H9 (cell line): ENCODE data around the gene UGT1A7. TPM values are rescaled to one million over a fixed set of nuclear protein-coding genes. Genes with fewer than 3 reads are reported as not detected.

Source experiments
- DNase-seq: peaks from one replicate; pipeline ENCODE4 v3.0.0-alpha.2; 2017
- H2AFZ ChIP-seq: one replicate; pipeline ENCODE4 v1.6.1; 2013; ENCODE audit warnings: mild to moderate bottlenecking, low read length, control low read depth, moderate library complexity
- H2AK5ac ChIP-seq: 2 replicates; pipeline ENCODE4 v1.6.1; 2013; ENCODE audit warnings: low read length, control low read depth, mixed read lengths; ENCODE audit not compliant: insufficient read length
- H2BK120ac ChIP-seq: one replicate; pipeline ENCODE4 v1.6.1; 2013; ENCODE audit warnings: low read depth, mild to moderate bottlenecking, low read length, control low read depth, inconsistent platforms; ENCODE audit not compliant: poor library complexity, severe bottlenecking
- H2BK12ac ChIP-seq: 2 replicates; pipeline ENCODE4 v1.6.1; 2013; ENCODE audit warnings: low read length, control low read depth, mixed read lengths, low read depth; ENCODE audit not compliant: insufficient read length
- H2BK15ac ChIP-seq: 2 replicates; pipeline ENCODE4 v1.6.1; 2013; ENCODE audit warnings: low read depth, low read length, control low read depth
- H2BK20ac ChIP-seq: one replicate; pipeline ENCODE4 v1.6.1; 2013; ENCODE audit warnings: low read depth, mild to moderate bottlenecking, low read length, control low read depth, inconsistent platforms; ENCODE audit not compliant: poor library complexity, severe bottlenecking
- H2BK5ac ChIP-seq: 2 replicates; pipeline ENCODE4 v1.6.1; 2013; ENCODE audit warnings: low read length, control low read depth, mixed read lengths; ENCODE audit not compliant: insufficient read length
- H3K14ac ChIP-seq: 2 replicates; pipeline ENCODE4 v1.6.1; 2013; ENCODE audit warnings: low read length, control low read depth; ENCODE audit not compliant: insufficient read depth
- H3K18ac ChIP-seq: 2 replicates; pipeline ENCODE4 v1.6.1; 2013; ENCODE audit warnings: low read depth, mild to moderate bottlenecking, mixed read lengths, low read length, control low read depth; ENCODE audit not compliant: insufficient read length
- H3K23ac ChIP-seq: 2 replicates; pipeline ENCODE4 v1.6.1; 2013; ENCODE audit warnings: low read length, control low read depth, mixed read lengths, low read depth; ENCODE audit not compliant: insufficient read length
- H3K23me2 ChIP-seq: 2 replicates; pipeline ENCODE4 v1.6.1; 2013; ENCODE audit warnings: low read depth, mild to moderate bottlenecking, mixed read lengths, low read length, control low read depth; ENCODE audit not compliant: insufficient read length, poor library complexity, severe bottlenecking
- H3K27ac ChIP-seq: 2 replicates; pipeline ENCODE4 v1.5.1; 2013; ENCODE audit warnings: low read length, control low read depth, mixed read lengths, low read depth; ENCODE audit not compliant: insufficient read length
- H3K27me3 ChIP-seq: 2 replicates; pipeline ENCODE4 v1.6.1; 2013; ENCODE audit warnings: low read length, control low read depth, inconsistent platforms; ENCODE audit not compliant: insufficient read depth
- H3K4ac ChIP-seq: 2 replicates; pipeline ENCODE4 v1.6.1; 2013; ENCODE audit warnings: low read depth, mild to moderate bottlenecking, control low read depth, inconsistent platforms, low read length, moderate library complexity
- H3K4me1 ChIP-seq: 2 replicates; pipeline ENCODE4 v1.6.1; 2013; ENCODE audit warnings: low read length, control low read depth, inconsistent platforms; ENCODE audit not compliant: insufficient read depth
- H3K4me2 ChIP-seq: 2 replicates; pipeline ENCODE4 v1.6.1; 2013; ENCODE audit warnings: low read length, control low read depth, mixed read lengths; ENCODE audit not compliant: insufficient read length, insufficient read depth
- H3K56ac ChIP-seq: 2 replicates; pipeline ENCODE4 v1.6.1; 2013; ENCODE audit warnings: low read depth, mild to moderate bottlenecking, mixed read lengths, low read length, control low read depth; ENCODE audit not compliant: insufficient read length
- H3K79me1 ChIP-seq: 2 replicates; pipeline ENCODE4 v1.6.1; 2013; ENCODE audit warnings: low read depth, mild to moderate bottlenecking, moderate library complexity, low read length, control low read depth, inconsistent platforms; ENCODE audit not compliant: insufficient read depth, poor library complexity, severe bottlenecking
- H3K79me2 ChIP-seq: 2 replicates; pipeline ENCODE4 v1.6.1; 2013; ENCODE audit warnings: low read length, control low read depth, inconsistent platforms; ENCODE audit not compliant: insufficient read depth
- H3K9ac ChIP-seq: 2 replicates; pipeline ENCODE4 v1.6.1; 2013; ENCODE audit warnings: low read length, control low read depth, mixed read lengths; ENCODE audit not compliant: insufficient read length; ENCODE audit errors: extremely low read depth
- H3K9me3 ChIP-seq: one replicate; pipeline ENCODE4 v1.6.1; 2013; ENCODE audit warnings: low read depth, low read length, inconsistent platforms; ENCODE audit not compliant: control insufficient read depth
- H3T11ph ChIP-seq: one replicate; pipeline ENCODE4 v1.6.1; 2013; ENCODE audit warnings: mild to moderate bottlenecking, low read length, control low read depth, inconsistent platforms
- H4K20me1 ChIP-seq: one replicate; pipeline ENCODE4 v1.6.1; 2013; ENCODE audit not compliant: control insufficient read depth, insufficient read length, insufficient read depth
- H4K5ac ChIP-seq: 2 replicates; pipeline ENCODE4 v1.6.1; 2013; ENCODE audit warnings: low read depth, mild to moderate bottlenecking, mixed read lengths, low read length, control low read depth; ENCODE audit not compliant: insufficient read length
- H4K8ac ChIP-seq: replicated peaks from 2 replicates; pipeline ENCODE4 v1.6.1; 2013; ENCODE audit warnings: low read length, control low read depth, mixed read lengths, low read depth; ENCODE audit not compliant: insufficient read length
- H4K91ac ChIP-seq: 2 replicates; pipeline ENCODE4 v1.6.1; 2013; ENCODE audit warnings: low read depth, mild to moderate bottlenecking, moderate library complexity, mixed read lengths, low read length, control low read depth; ENCODE audit not compliant: insufficient read length
- H3K27ac Mint-ChIP-seq, 3 experiments: 2 replicates in 2 of 3; 3 replicates in 1 of 3; pipeline ENCODE4 v1.8.0; 2020 to 2021; ENCODE audit warnings: mixed read lengths in 3 of 3, mild to moderate bottlenecking in 1 of 3, moderate library complexity in 1 of 3
- H3K27me3 Mint-ChIP-seq: 2 replicates; pipeline ENCODE4 v1.8.0; 2021; ENCODE audit warnings: low read depth, mild to moderate bottlenecking, moderate library complexity, mixed read lengths
- H3K36me3 Mint-ChIP-seq, 3 experiments: 2 replicates in 2 of 3; 3 replicates in 1 of 3; pipeline ENCODE4 v1.8.0; 2020 to 2021; ENCODE audit warnings: low read depth in 3 of 3, mixed read lengths in 3 of 3; ENCODE audit not compliant: insufficient read depth in 1 of 3
- H3K4me1 Mint-ChIP-seq, 2 experiments: 2 replicates each; pipeline ENCODE4 v1.8.0; 2020; ENCODE audit warnings: mixed read lengths in 2 of 2
- H3K4me3 Mint-ChIP-seq, 2 experiments: 2 replicates in 1 of 2; 3 replicates in 1 of 2; pipeline ENCODE4 v1.8.0; 2020 to 2021; ENCODE audit warnings: mild to moderate bottlenecking in 2 of 2, mixed read lengths in 2 of 2, moderate library complexity in 1 of 2
- H3K9me3 Mint-ChIP-seq, 2 experiments: 2 replicates in 1 of 2; 3 replicates in 1 of 2; pipeline ENCODE4 v1.8.0; 2020; ENCODE audit warnings: mild to moderate bottlenecking in 2 of 2, mixed read lengths in 2 of 2, moderate library complexity in 1 of 2
- CTCF ChIP-seq: fragments of 200-600 bp; sonication (generic); conservative IDR thresholded peaks from 3 replicates; pipeline ENCODE4 v1.8.0; 2021; ENCODE audit warnings: antibody characterized with exemption, mild to moderate bottlenecking
- WGBS: extraction: QIAGEN DNeasy Blood & Tissue Kit; methylation state at CpG from one replicate; pipeline ENCODE4 v1.1.7; 2013; ENCODE audit warnings: missing lambda C conversion rate, low lambda C conversion rate, mixed read lengths; ENCODE audit not compliant: insufficient read length; ENCODE audit errors: extremely low coverage; 5-methylcytosine and 5-hydroxymethylcytosine counted together
- total RNA-seq: library from RNA; stranded (reverse); gene quantifications from 2 replicates; pipeline ENCODE4 v1.2.1, GENCODE V29; 2021

UGT1A7 gene
- total RNA-seq, 1 experiment from 2014 or later, result not detected

- H2AK5ac ChIP-seq, result no peak overlapping the region
- no peak for TF ChIP-seq CTCF
- no peak overlapping the region for H2BK120ac ChIP-seq
- H4K20me1 ChIP-seq, result no peaks in the 10 kb centered on the region
- H4K8ac ChIP-seq, result no peak overlapping the region
- no peak overlapping the region for H3K4ac ChIP-seq
- H3K4me1 Mint-ChIP-seq, result peaks cover 2 to 3% of the 10 kb centered on the region in 2 experiments; a peak in 3 of 4 replicates
- peaks cover 0 to 5% (median 4%) of the 10 kb centered on the region in 3 experiments; a peak in 2 of 7 replicates for H3K36me3 Mint-ChIP-seq
- H3K14ac ChIP-seq, result no peak overlapping the region
- H3K9me3 ChIP-seq, result no peaks in the 10 kb centered on the region
- no peak overlapping the region for H2BK12ac ChIP-seq
- H3K23me2 ChIP-seq, result no peaks in the 10 kb centered on the region
- H3K56ac ChIP-seq, result no peak overlapping the region
- H3K9ac ChIP-seq, result no peak overlapping the region
- H3K27me3 Mint-ChIP-seq, result peaks cover 16% of the 10 kb centered on the region
- H3K79me1 ChIP-seq, result no peaks in the 10 kb centered on the region
- H3K27me3 ChIP-seq, result no peaks in the 10 kb centered on the region
- no peak overlapping the region for H4K5ac ChIP-seq
- WGBS, result no CpG with 5 or more reads among the region's 8 CpGs
- H3K79me2 ChIP-seq, result no peaks in the 10 kb centered on the region
- H2BK20ac ChIP-seq, result no peak overlapping the region
- H3K27ac ChIP-seq, result no peak overlapping the region
- H3K18ac ChIP-seq, result no peak overlapping the region
- H2AFZ ChIP-seq, result no peak overlapping the region
- H3K4me2 ChIP-seq, result no peak overlapping the region
- no peak overlapping the region for H3K23ac ChIP-seq
- no peak overlapping the region for H4K91ac ChIP-seq
- H3K4me1 ChIP-seq, result no peaks in the 10 kb centered on the region
- no peak for DNase-seq
- H3K4me3 Mint-ChIP-seq, result no peak overlapping the region
- no peak overlapping the region for H3K27ac Mint-ChIP-seq
- no peak overlapping the region for H2BK5ac ChIP-seq
- no peak overlapping the region for H2BK15ac ChIP-seq
- no peak overlapping the region for H3T11ph ChIP-seq
- H3K9me3 Mint-ChIP-seq, result peaks cover 13 to 20% of the 10 kb centered on the region in 2 experiments
Measured at GRCh38 chr2:233803994-233804393, 122.3 kb downstream of the UGT1A7 start.
